Stimulated activated CD4-positive, alpha-beta T cell treated with anti-CD3 and anti-CD28 coated beads, Interleukin-1b, Interleukin-23, amount 100 ng/mL, for 24 hours (primary cell): ENCODE results near the gene PAOX.
"Not testable (repeated sequence)": the region's sequence is repeated elsewhere in the genome, so short reads cannot be mapped to it uniquely, and the experiment has no call there.

Source experiments
- DNase-seq, 4 experiments: peaks; one replicate each; pipeline ENCODE4 v3.0.0-alpha.2; 2020; ENCODE audit warnings: low read depth in 4 of 4, low spot score in 1 of 4

The PAOX gene

GRCh38 chr10:133383551-133383950 is 4.5 kb downstream of the PAOX start:
- DNase-seq: no peak

- no peak for DNase-seq
Observed at GRCh38 chr10:133384071-133384470, 5.0 kb downstream of the PAOX start.

GRCh38 chr10:133385214-133385613 is 6.2 kb downstream of the PAOX start:
- no peak for DNase-seq

GRCh38 chr10:133386951-133387350 is 7.9 kb downstream of the PAOX start:
- DNase-seq: not testable (repeated sequence)

- no peak for DNase-seq
Observed at GRCh38 chr10:133388236-133388972, 9.3 kb downstream of the PAOX start.

- DNase-seq: no peak
Observed at GRCh38 chr10:133388973-133389818, 10.1 kb downstream of the PAOX start.

- DNase-seq: no peak
Observed at GRCh38 chr10:133390597-133391248, 11.7 kb downstream of the PAOX start.

GRCh38 chr10:133391249-133391635 is 12.2 kb downstream of the PAOX start:
- no peak for DNase-seq

GRCh38 chr10:133391761-133392518 is 12.9 kb downstream of the PAOX start:
- DNase-seq: no peak

GRCh38 chr10:133393401-133394063 is 14.5 kb downstream of the PAOX start:
- DNase-seq: peak in 1 of 4 experiments; percentile 89

GRCh38 chr10:133394064-133394663 is 15.1 kb downstream of the PAOX start, which contains the start of gene MTG1:
Gene MTG1 (plus strand): TSS chr10:133394157. CDS start chr10:133394221, 64 bp downstream.
- DNase-seq: peak in 3 of 4 experiments; percentile 93 to 94 (median 93)

GRCh38 chr10:133394801-133395221 is 15.7 kb downstream of the PAOX start:
- DNase-seq: no peak

- no peak for DNase-seq
Observed at GRCh38 chr10:133396035-133396624, 17.1 kb downstream of the PAOX start.

- no peak for DNase-seq
Observed at GRCh38 chr10:133397938-133398337, 18.9 kb downstream of the PAOX start.

- DNase-seq: no peak
Observed at GRCh38 chr10:133399123-133399601, 20.1 kb downstream of the PAOX start.

GRCh38 chr10:133400624-133401424 is 21.8 kb downstream of the PAOX start:
- no peak for DNase-seq

GRCh38 chr10:133401500-133401899 is 22.4 kb downstream of the PAOX start:
- DNase-seq: no peak

GRCh38 chr10:133401981-133402725 is 23.1 kb downstream of the PAOX start:
- no peak for DNase-seq
